Right lobe of liver (tissue), 6 donors: ENCODE results near the gene SV2C. TPM values are rescaled to one million over a fixed set of nuclear protein-coding genes. Genes with fewer than 3 reads are reported as not detected.

Source experiments
- ATAC-seq, 4 donors: fragments of 200-7000 bp; cut with Tn5 transposase; one replicate each; pipeline ENCODE4 v1.9.1; 2020; ENCODE audit warnings: mild to moderate bottlenecking in 4 of 4, moderate library complexity in 4 of 4
- DNase-seq, 3 donors: peaks; one replicate each; pipeline ENCODE4 v3.0.0-alpha.2; 2020
- H3K27ac ChIP-seq, 3 donors: fragments of 200-600 bp; one replicate each; pipeline ENCODE4 v1.8.0; 2022
- H3K27me3 ChIP-seq, 2 donors: fragments of 200-600 bp; one replicate each; pipeline ENCODE4 v1.8.0; 2022
- H3K36me3 ChIP-seq, 4 donors: fragments of 200-600 bp; sonication (generic) in 1 of 4; one replicate each; pipeline versions ENCODE4 v1.5.1 to v1.8.0; 2017 to 2022; ENCODE audit warnings: control low read depth in 1 of 4
- H3K4me1 ChIP-seq, 4 donors: fragments of 200-600 bp; sonication (generic) in 1 of 4; one replicate each; pipeline versions ENCODE4 v1.5.1 to v1.8.0; 2017 to 2022; ENCODE audit warnings: control low read depth in 1 of 4
- H3K4me3 ChIP-seq, 3 donors: fragments of 200-600 bp; one replicate each; pipeline ENCODE4 v1.8.0; 2022
- H3K9me3 ChIP-seq, 4 donors: fragments of 200-600 bp; sonication (generic) in 1 of 4; one replicate each; pipeline versions ENCODE4 v1.5.1 to v1.8.0; 2017 to 2022; ENCODE audit warnings: control low read depth in 1 of 4
- POLR2A ChIP-seq: fragments of 450-650 bp; IDR thresholded peaks from one replicate; pipeline ENCODE4 v1.6.1; 2017; ENCODE audit warnings: antibody characterized with exemption, mild to moderate bottlenecking
- WGBS: methylation state at CpG from one replicate; pipeline ENCODE4 v1.1.6; 2018; ENCODE audit warnings: low coverage, low lambda C conversion rate; ENCODE audit not compliant: insufficient coverage; ENCODE audit errors: missing lambda C conversion rate; 5-methylcytosine and 5-hydroxymethylcytosine counted together
- intact Hi-C, 2 donors: fragments of 100-400 bp; cut with DNase I; formaldehyde crosslinking; loops; one replicate each; pipeline versions ENCODE4 v1.11.2 to v1.14.1; 2022
- total RNA-seq, 6 experiments: library from RNA; depleted of rRNA in 2 of 6; stranded (reverse); fragments of >200 nt in 2 of 6; fragmentation: NEBNext Ultra II Directional in 3 of 6; extraction: Animal tissue kit (Norgen Biotek cat#: 25700) in 3 of 6; gene quantifications; one replicate each; pipeline versions ENCODE4 v1.1.0 to v1.2.4, GENCODE V29; 2016 to 2023
- TF ChIP-seq, protein P1 (sequence below), 4 donors: fragments of 200-600 bp in 3 of 4; fragments of 450-650 bp in 1 of 4; IDR thresholded peaks; one replicate each; pipeline versions ENCODE4 v1.5.1 to v1.8.0; 2016 to 2022; ENCODE audit warnings: antibody characterized with exemption in 4 of 4, mild to moderate bottlenecking in 2 of 4
- donor health status: DM: no; HTN: yes; CAD: no.
- donor health status: DM: no; HTN: no; CAD: no.
- donor health status: DM: no; HTN: no; CAD: no.
- donor health status: DM: no; HTN: yes; CAD: no.
- donor health status: DM: no; HTN: yes; CAD: no.

Gene SV2C
- total RNA-seq, 6 experiments from 2014 or later, result under 0.01 to 0.05 (median 0.01) TPM; not detected in 2

GRCh38 chr5:76245590-76245989 lies 162.4 kb downstream of the SV2C start:
- no peaks in the 10 kb centered on the region for H3K4me1 ChIP-seq
- no peak overlapping the region for H3K27ac ChIP-seq
- H3K9me3 ChIP-seq, result no peaks in the 10 kb centered on the region
- ATAC-seq (no peak), DNase-seq (no peak)
- intact Hi-C loops, result no loop called here
- no peak overlapping the region for H3K4me3 ChIP-seq
- TF ChIP-seq POLR2A, result no peak
- TF ChIP-seq, protein P1, sequence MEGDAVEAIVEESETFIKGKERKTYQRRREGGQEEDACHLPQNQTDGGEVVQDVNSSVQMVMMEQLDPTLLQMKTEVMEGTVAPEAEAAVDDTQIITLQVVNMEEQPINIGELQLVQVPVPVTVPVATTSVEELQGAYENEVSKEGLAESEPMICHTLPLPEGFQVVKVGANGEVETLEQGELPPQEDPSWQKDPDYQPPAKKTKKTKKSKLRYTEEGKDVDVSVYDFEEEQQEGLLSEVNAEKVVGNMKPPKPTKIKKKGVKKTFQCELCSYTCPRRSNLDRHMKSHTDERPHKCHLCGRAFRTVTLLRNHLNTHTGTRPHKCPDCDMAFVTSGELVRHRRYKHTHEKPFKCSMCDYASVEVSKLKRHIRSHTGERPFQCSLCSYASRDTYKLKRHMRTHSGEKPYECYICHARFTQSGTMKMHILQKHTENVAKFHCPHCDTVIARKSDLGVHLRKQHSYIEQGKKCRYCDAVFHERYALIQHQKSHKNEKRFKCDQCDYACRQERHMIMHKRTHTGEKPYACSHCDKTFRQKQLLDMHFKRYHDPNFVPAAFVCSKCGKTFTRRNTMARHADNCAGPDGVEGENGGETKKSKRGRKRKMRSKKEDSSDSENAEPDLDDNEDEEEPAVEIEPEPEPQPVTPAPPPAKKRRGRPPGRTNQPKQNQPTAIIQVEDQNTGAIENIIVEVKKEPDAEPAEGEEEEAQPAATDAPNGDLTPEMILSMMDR (IDR thresholded peaks at IDR 0.05), result no peak
- no peaks in the 10 kb centered on the region for H3K27me3 ChIP-seq
- no peaks in the 10 kb centered on the region for H3K36me3 ChIP-seq
- WGBS, result 71% methylated on average over 3 of the region's 3 CpGs

DNA sequence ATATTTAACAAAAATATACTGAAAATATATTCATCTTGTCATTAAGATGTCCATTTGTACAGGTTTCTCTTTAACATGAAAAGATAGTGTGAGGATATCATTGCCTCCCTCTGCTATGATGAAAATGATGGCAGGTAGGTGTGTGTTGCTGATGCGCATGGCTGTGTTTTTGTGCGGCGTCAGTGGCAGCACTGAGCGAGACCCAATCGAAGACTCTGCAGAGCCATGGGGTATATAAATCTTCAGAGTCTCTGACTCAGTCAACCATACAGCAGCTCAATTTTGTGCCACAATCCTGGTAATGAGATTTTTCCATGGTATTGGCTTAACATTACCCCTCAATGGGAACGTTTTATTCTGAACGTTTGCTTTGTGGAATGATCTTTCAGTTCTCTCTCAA lies 166.4 kb downstream of the SV2C start:
- DNase-seq, result no peak
- H3K9me3 ChIP-seq, result no peaks in the 10 kb centered on the region
- 78% methylated on average over 7 of the region's 7 CpGs for WGBS
- H3K4me3 ChIP-seq, result no peak overlapping the region
- no peaks in the 10 kb centered on the region for H3K4me1 ChIP-seq
- ATAC-seq, result no peak
- no peaks in the 10 kb centered on the region for H3K27me3 ChIP-seq
- H3K36me3 ChIP-seq, result no peaks in the 10 kb centered on the region
- intact Hi-C loops, result no loop called here
- TF ChIP-seq POLR2A, result no peak
- TF ChIP-seq, protein P1 (IDR thresholded peaks at IDR 0.05), result no peak
- H3K27ac ChIP-seq, result no peak overlapping the region

DNA sequence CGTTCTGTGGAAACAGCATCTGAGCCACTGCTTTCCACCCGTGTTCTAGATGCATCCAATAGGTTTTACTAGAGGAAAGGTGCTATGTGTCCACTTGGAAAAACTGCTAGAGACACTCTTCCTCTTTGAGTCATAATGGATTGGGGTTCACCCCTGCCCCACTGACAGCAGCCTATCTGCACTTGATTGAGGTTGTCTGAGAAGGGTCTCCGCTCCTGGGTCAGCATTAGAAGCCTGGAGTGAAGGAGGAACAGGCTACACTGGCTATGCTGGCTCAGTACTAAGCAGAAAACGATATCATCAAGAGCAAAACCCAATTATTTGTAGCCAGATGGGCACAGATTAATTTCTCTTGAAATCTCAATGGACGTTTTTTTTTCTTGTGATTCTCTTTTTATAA lies 167.3 kb downstream of the SV2C start:
- Histone ChIP-seq H3K4me1 (no peaks in the 10 kb centered on the region), H3K27ac (no peak overlapping the region), H3K36me3 (no peaks in the 10 kb centered on the region), H3K27me3 (no peaks in the 10 kb centered on the region), H3K4me3 (no peak overlapping the region), H3K9me3 (no peaks in the 10 kb centered on the region)
- ATAC-seq, result no peak
- DNase-seq, result no peak
- TF ChIP-seq POLR2A, result no peak
- TF ChIP-seq, protein P1 (IDR thresholded peaks at IDR 0.05), result no peak
- 56% methylated on average over 5 of the region's 5 CpGs for WGBS
- intact Hi-C loops, result no loop called here

DNA sequence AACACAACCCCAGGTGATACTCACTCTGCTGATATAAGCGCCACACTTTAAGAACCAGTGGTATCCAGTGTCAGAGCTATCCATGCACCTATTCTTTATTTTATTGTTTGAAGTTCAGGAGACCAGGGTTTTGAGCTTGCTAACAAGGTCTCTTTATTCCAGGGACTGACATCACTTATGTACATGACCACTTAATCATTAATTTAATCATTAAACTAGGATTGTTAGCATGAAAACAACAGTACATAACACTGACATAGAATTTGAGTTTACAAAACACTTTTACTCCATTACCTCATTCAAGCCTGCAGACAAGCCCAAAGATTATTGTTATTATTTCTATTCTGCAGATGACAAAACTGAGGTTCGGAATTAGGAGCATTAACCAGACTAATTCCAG lies 168.5 kb downstream of the SV2C start:
- H3K9me3 ChIP-seq, result no peaks in the 10 kb centered on the region
- H3K27ac ChIP-seq, result no peak overlapping the region
- intact Hi-C loops, result no loop called here
- no peaks in the 10 kb centered on the region for H3K4me1 ChIP-seq
- DNase-seq (no peak), ATAC-seq (no peak)
- no peaks in the 10 kb centered on the region for H3K36me3 ChIP-seq
- 85% methylated on average over 2 of the region's 2 CpGs for WGBS
- no peak for TF ChIP-seq POLR2A
- TF ChIP-seq, protein P1 (IDR thresholded peaks at IDR 0.05), result no peak
- no peaks in the 10 kb centered on the region for H3K27me3 ChIP-seq
- H3K4me3 ChIP-seq, result no peak overlapping the region

GRCh38 chr5:76252437-76252836 lies 169.3 kb downstream of the SV2C start:
- 74% methylated on average over 2 of the region's 2 CpGs for WGBS
- intact Hi-C loops, result no loop called here
- ATAC-seq, result no peak

More at GRCh38 chr5:76252437-76252836, 169.3 kb downstream of the SV2C start:
- H3K9me3 ChIP-seq, result no peaks in the 10 kb centered on the region
- TF ChIP-seq, protein P1 (IDR thresholded peaks at IDR 0.05), result no peak
- TF ChIP-seq POLR2A, result no peak
- H3K27me3 ChIP-seq, result no peaks in the 10 kb centered on the region
- H3K36me3 ChIP-seq, result no peaks in the 10 kb centered on the region
- no peaks in the 10 kb centered on the region for H3K4me1 ChIP-seq
- no peak overlapping the region for H3K27ac ChIP-seq
- no peak overlapping the region for H3K4me3 ChIP-seq
- DNase-seq, result no peak
